Testis (tissue), 3 donors: Measurements from ENCODE around the gene FBXO8. TPM values are rescaled to one million over a fixed set of nuclear protein-coding genes. Genes with fewer than 3 reads are reported as not detected.

Experiments
- DNase-seq: peaks from one replicate; pipeline ENCODE4 v3.0.0-alpha.2; 2019
- H3K27ac ChIP-seq, 2 donors: fragments of 200-600 bp; sonication (generic); one replicate each; pipeline ENCODE4 v1.5.1; 2019
- H3K27me3 ChIP-seq: fragments of 200-600 bp; sonication (generic); one replicate; pipeline ENCODE4 v1.5.1; 2019
- H3K36me3 ChIP-seq: fragments of 200-600 bp; sonication (generic); one replicate; pipeline ENCODE4 v1.5.1; 2017; ENCODE audit warnings: low read depth; ENCODE audit errors: missing control alignments
- H3K4me1 ChIP-seq: fragments of 200-600 bp; sonication (generic); one replicate; pipeline ENCODE4 v1.5.1; 2019
- H3K4me3 ChIP-seq, 2 donors: fragments of 200-600 bp; sonication (generic); one replicate each; pipeline ENCODE4 v1.5.1; 2017 to 2019
- H3K9me3 ChIP-seq: fragments of 200-600 bp; sonication (generic); one replicate; pipeline ENCODE4 v1.5.1; 2017
- CTCF ChIP-seq, 3 experiments: fragments of 450-650 bp in 2 of 3; fragments of 200-600 bp in 1 of 3; sonication (generic) in 1 of 3; IDR thresholded peaks; one replicate each; pipeline ENCODE4 v1.5.1; 2016 to 2019; ENCODE audit warnings: antibody characterized with exemption in 3 of 3, mild to moderate bottlenecking in 2 of 3, moderate library complexity in 1 of 3
- POLR2A ChIP-seq: fragments of 450-650 bp; IDR thresholded peaks from one replicate; pipeline ENCODE4 v1.6.1; 2017; ENCODE audit warnings: antibody characterized with exemption, mild to moderate bottlenecking, moderate library complexity
- WGBS, 2 donors: methylation state at CpG; one replicate each; pipeline ENCODE4 v1.1.5; 2018; 5-methylcytosine and 5-hydroxymethylcytosine counted together
- intact Hi-C: fragments of 100-400 bp; cut with DNase I; formaldehyde crosslinking; loops from one replicate; pipeline ENCODE4 v1.15.1; 2023; ENCODE audit warnings: low total_unique reads
- polyA plus RNA-seq: library from polyadenylated mRNA; stranded (reverse); fragments of 350-450 nt; fragmentation: Illumina TruSeq; extraction: RNeasy Lipid Tissue Mini Kit (QIAGEN cat#74804); gene quantifications from one replicate; pipeline ENCODE4 v1.2.3, GENCODE V29; 2014; ENCODE audit warnings: low read depth, low replicate concordance; ENCODE audit not compliant: insufficient read depth
- total RNA-seq, 2 donors: library from RNA; depleted of rRNA; stranded (reverse); fragments of >200 nt; gene quantifications; one replicate each; pipeline ENCODE4 v1.2.3, GENCODE V29; 2016

Gene FBXO8
- total and polyA plus RNA-seq, 3 donors from 2014 or later, result 22.6 to 25.5 (median 24.5) TPM

- intact Hi-C loops, result no loop called here
- Histone ChIP-seq H3K27me3 (no peaks in the 10 kb centered on the region), H3K27ac (no peak overlapping the region), H3K9me3 (no peaks in the 10 kb centered on the region), H3K4me1 (no peaks in the 10 kb centered on the region), H3K4me3 (no peak overlapping the region), H3K36me3 (no peaks in the 10 kb centered on the region)
- 85 to 89% methylated on average over 4 of the region's 4 CpGs for WGBS, 2 donors
- no peak for DNase-seq
- no peak for TF ChIP-seq CTCF (IDR thresholded peaks at IDR 0.05)
- no peak for TF ChIP-seq POLR2A
These were observed 89.8 kb downstream of the FBXO8 start for GRCh38 chr4:174193438-174194374.

GRCh38 chr4:174192943-174193342 is 90.5 kb downstream of the FBXO8 start:
- TF ChIP-seq POLR2A, result no peak
- no peak for TF ChIP-seq CTCF (IDR thresholded peaks at IDR 0.05)
- H3K4me1 ChIP-seq, result no peaks in the 10 kb centered on the region
- H3K4me3 ChIP-seq, result no peak overlapping the region
- H3K36me3 ChIP-seq, result no peaks in the 10 kb centered on the region
- H3K27ac ChIP-seq, result no peak overlapping the region
- DNase-seq, result no peak
- intact Hi-C loops, result no loop called here
- no peaks in the 10 kb centered on the region for H3K9me3 ChIP-seq
- WGBS, 2 donors, result 46% methylated on average over 4 of the region's 4 CpGs
- no peaks in the 10 kb centered on the region for H3K27me3 ChIP-seq

- H3K9me3 ChIP-seq, result no peaks in the 10 kb centered on the region
- WGBS, 2 donors, result 89 to 92% methylated on average over 5 of the region's 5 CpGs
- intact Hi-C loops, result no loop called here
- H3K27ac ChIP-seq, result no peak overlapping the region
- no peak overlapping the region for H3K4me3 ChIP-seq
- TF ChIP-seq POLR2A (no peak), CTCF (IDR thresholded peaks at IDR 0.05) (no peak)
- DNase-seq, result no peak
- H3K27me3 ChIP-seq, result no peaks in the 10 kb centered on the region
- no peaks in the 10 kb centered on the region for H3K36me3 ChIP-seq
- no peaks in the 10 kb centered on the region for H3K4me1 ChIP-seq
These were observed 92.5 kb downstream of the FBXO8 start for GRCh38 chr4:174190832-174191500.

GRCh38 chr4:174189392-174190015 is 94.0 kb downstream of the FBXO8 start:
- no peaks in the 10 kb centered on the region for H3K27me3 ChIP-seq
- intact Hi-C loops, result no loop called here
- no peak for DNase-seq
- WGBS, 2 donors, result 60 to 75% methylated on average over 5 of the region's 5 CpGs
- no peaks in the 10 kb centered on the region for H3K9me3 ChIP-seq
- TF ChIP-seq POLR2A, result no peak
- no peak for TF ChIP-seq CTCF (IDR thresholded peaks at IDR 0.05)
- H3K4me3 ChIP-seq, result no peak overlapping the region
- no peaks in the 10 kb centered on the region for H3K4me1 ChIP-seq
- H3K27ac ChIP-seq, result no peak overlapping the region
- no peaks in the 10 kb centered on the region for H3K36me3 ChIP-seq

Other genes with a start within 250 kb of the FBXO8 start
- gene CEP44, start 244 bp upstream of the FBXO8 start, total RNA-seq, result 10 to 100 TPM; 20.4 to 32.5 TPM
- gene CEP44, start 244 bp upstream of the FBXO8 start, polyA plus RNA-seq, result 21.1 TPM
- gene HPGD, start 238.8 kb upstream of the FBXO8 start, total RNA-seq, result 1 to 10 TPM; 2.1 to 2.2 TPM
- 3.0 TPM for gene HPGD, start 238.8 kb upstream of the FBXO8 start, polyA plus RNA-seq